GM19239 (cell line): ENCODE data around the gene EGFL7.

Experiments
- DNase-seq: peaks from one replicate; pipeline ENCODE4 v3.0.0; 2011; ENCODE audit warnings: low spot score; ENCODE audit not compliant: insufficient read length
- FAIRE-seq: peaks from 2 replicates; lab custom pipeline; 2011; peaks lifted over from hg19 to GRCh38; lab: Jason Lieb, UNC

Gene EGFL7

GRCh38 chr9:136684799-136685198 is 22.1 kb downstream of the EGFL7 start:
- FAIRE-seq = no peak

DNA sequence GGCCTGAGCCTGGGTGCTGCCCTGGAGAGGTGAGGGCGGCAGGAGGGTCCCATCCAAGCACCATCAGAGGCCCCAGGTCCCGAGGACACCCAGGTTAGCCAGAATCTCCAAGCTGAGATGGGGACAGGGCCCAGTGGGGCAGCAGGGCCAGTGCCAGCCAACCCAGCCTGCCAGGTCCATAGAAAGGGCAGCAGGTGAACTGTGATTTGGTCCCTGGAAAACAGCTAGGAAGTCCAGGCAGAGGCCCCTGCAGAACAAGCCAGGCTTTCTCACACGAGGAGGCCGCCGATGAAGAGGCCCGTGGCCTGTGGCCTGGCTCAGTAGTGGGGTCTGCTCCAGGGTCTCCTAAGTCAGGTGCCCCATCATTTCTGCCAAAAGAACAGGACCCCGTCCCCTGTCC is 22.5 kb downstream of the EGFL7 start:
- DNase-seq (no peak), FAIRE-seq (no peak)

More at GRCh38 chr9:136684799-136685198, 22.1 kb downstream of the EGFL7 start:
- DNase-seq = no peak

GRCh38 chr9:136685790-136686533 is 23.2 kb downstream of the EGFL7 start:
- no peak for DNase-seq
- FAIRE-seq = peak; percentile 75

DNA sequence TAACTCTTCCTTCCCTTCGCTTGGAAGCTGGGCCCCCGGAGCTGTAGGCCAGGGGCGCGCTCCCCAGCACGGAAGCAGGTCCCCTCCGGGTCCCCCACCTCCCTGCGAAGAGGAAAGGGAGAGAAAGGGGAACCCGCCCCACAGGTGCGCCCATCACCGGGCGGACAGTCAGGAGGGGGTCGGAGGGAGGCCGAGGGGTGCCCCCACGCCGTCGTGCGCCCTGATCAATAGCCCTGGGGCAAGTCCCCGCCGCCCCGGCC is 23.7 kb downstream of the EGFL7 start:
- no peak for DNase-seq
- FAIRE-seq = peak; percentile 11

DNA sequence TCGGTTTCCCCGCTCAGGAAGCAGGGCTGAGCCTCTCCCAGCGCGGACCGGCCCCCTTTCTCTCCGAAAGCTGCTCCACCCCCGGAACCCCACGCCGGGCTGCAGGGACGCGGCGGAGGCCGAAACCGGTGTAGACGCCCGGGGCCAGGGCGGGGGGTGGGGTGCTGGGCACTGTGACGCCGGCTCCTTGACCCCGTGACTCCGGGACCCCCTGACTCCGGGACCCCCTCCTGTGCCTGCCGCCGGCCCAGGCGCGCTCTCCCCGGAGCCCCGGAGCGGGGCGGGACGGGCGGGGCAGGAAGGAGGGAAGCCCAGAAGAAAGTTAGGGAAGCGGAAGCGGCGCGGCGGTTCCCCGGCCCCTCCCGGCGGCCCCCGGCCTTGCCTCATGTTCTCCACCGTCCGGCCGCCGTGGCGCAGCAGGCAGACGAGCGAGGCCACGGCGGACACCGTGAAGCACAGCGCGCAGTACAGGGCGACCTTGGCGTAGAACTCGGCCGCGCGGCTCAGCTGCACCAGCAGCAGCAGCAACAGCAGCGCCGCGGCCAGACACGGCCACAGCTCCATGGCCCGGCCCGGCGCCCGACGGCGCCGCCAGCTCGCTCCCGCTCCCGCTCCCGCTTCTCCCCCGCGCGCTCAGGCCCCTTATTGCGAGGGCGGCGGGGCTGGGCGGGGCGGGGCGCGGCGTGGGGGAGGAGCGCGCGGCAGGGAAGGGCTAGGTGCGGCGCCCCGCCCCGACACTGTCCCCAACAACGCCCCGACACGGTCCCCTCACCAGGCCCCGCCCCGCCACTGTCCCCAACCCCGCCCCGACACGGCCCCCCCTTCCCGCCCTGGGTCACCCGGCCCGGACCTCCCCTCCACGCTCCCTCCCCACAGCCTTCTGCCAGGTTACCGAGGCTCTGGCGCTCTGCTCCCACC is 24.3 kb downstream of the EGFL7 start, which contains the start of gene AGPAT2:
Gene AGPAT2, minus strand, starts transcription at position 664 of the 918 bp plus-strand sequence. Its CDS starts 100 bp downstream, at position 564.
- FAIRE-seq = no peak
- peak; percentile 94 for DNase-seq

DNA sequence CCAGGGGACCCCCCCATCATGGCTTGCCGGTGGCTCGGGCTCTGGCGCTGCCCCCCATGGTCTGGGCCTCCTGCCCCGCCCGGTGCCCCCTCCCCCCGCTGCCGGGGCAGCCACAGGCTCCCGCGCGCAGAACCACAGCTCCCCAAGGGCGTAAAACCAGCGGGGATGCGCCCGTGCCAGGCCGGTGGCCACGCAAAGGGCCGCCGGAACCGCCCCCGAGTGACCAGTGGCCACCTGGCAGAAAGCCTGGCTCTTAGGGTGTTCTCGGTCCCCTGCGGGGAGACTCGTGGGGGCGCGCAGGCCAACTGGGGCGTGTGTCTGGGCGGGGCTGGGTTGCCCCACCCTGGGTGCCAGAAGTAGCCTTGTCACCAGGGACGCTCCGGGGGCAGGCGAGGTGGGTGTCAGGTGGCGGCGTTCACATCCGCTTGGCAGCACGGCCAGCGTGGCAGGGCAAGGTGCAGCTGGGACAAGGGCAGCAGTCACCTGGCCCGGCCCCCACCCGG is 25.1 kb downstream of the EGFL7 start:
- FAIRE-seq (no peak), DNase-seq (no peak)

DNA sequence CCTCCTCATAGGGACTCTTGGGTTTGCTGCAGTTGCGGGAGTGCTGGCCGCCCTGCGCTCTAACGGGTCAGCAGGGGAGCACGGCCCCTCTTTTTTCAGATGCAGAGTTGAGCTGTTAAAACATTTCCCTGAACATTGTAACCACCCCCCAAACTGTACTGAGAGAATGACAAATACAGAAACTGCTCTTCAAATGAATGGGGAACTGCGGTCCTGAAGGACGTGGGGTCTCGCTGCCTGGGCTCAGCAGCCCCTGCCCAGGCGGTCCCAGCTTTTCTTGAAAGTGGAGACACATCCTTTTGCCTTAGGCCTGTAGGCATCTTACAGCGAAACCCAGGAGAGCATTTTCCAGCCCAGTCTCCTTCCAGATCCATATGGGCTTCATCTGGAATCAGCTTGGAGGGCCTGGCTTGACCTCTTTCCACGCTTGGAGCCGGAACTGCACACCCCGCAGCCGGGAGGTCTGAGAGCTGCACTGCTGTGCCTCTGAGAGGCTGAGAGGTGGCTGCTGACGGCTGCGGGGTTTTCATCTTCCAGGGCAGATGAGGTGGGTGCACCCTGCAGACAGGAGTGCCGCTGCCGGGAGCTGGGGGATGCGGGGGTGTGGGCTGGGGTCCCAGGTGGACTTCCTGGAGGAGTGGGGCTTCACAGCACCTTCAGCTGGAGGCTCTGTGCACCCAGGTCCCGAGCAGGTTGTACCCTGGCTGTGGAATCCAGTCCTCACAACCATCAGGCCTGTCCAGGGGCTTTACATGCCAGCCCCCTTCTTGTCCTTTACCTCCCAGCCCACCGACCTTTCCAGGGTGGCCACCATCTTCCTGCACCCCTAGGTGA is 25.8 kb downstream of the EGFL7 start:
- FAIRE-seq (peak; percentile 33), DNase-seq (no peak)

DNA sequence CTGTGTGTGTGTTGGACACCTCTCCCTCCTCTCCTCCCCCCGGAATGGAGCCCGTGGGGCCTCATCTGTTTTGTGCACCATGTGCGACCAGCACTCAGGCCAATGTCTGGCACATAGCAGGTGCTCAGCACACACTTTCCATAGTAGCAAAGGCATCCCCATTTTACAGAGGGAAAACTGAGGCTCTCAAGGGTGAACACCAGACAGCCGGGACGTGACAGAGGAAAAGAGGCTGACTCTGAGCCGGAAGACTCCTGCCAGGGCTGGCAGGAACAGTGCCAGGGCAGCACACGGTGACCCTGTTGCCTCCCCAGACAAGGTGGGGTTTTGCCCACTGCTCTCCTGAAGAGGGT is 26.4 kb downstream of the EGFL7 start:
- FAIRE-seq (no peak), DNase-seq (no peak)

DNA sequence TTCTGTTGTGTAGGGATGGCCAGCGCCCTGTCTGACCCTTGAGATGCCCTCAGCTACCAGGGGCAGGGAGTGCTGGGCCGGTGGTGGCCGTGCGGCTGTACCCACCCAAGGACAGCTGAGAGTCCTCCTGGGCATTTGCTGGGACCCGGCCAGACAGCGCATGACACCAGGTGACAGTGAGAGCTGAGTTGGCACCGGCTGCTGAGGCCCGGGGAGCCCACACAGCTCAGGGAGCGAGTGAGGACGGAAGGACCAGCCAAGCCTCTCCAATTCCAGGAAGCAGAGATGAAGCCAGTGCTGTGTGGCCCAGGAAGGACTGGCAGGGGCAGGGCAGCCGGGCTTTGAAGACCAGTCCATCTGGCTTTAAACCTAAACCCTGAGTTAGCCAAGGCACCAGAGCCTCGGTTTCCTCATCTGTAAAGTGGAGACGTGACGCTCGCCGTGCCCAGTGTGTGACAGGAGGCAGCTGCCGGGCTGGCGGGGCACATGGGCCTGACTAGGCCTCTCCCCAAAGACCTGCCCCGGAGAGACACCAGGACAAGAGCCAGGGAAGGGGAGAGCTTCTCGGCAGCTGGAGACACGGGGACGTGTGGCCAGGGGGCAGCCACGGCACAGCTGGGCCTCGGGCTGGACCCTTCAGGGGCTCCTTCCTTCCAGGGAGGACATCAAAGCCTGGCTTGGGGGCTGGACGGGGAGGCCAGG is 27.5 kb downstream of the EGFL7 start:
- no peak for DNase-seq
- FAIRE-seq = no peak

DNA sequence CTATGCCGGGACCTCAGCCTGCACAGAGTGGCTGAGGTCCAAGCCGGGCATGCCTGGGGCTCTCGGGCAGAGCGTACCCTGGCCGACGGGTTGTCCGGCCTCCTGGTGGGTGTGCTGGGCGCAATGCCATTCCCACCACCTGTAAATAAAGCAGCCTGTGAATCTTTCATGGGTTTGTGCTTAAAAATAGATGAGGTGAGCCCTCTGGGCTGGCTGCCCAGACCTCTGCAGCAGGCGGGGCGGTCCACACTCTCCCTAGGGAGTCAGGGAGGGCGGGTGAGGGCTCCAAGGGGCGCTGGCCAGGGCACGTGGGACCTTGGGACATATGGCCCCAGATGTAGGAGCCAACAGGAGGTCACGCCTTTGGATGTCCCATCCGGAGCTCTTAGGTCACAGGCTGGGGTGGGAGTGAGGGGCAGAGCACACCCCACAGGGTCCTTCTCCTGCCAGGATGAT is 28.1 kb downstream of the EGFL7 start:
- FAIRE-seq = no peak

DNA sequence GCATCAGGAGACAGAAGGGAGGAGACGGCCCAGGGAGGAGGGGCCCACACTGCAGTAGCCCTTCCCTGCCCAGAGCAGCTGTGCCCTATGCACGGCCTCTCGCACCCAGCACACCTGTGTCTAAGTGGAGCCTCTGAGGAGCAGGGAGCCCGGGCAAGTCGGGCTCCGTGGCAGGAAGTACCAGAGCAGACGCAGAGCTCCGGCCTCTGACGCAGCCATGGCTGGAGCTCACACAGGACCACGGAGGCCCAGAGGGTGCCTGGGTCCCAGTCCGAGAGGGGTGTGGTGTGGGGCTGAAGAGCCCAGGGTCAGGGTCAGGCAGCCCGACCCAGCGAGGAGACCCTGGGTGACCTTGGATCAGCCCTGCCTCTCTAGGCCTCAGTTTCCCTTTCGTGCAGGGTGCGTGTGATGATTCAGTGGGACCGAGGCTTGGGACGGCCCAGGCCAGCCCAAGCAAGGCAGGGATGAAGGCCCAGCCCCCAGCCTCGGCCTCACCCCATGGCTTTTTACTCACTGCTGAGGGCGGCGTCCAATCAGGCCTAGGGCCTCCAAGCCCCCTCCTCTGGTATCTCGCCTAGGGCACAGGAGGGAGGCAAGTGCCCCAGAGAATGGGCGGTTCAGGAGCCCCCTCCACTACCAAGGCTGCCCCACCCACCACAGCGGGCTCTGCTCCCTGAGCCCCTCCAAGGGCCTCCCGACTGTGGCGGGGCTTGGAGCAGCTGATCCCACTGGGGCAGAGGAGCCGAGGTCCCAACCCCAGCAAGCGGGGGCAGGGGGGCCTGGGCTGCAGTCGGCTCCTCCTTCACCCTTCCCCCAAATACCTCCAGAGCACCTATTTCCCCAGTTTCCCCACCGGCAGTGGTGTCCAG is 28.8 kb downstream of the EGFL7 start:
- DNase-seq (no peak), FAIRE-seq (no peak)

More for the DNA sequence above, 28.1 kb downstream of the EGFL7 start:
- DNase-seq = no peak

- DNase-seq (no peak), FAIRE-seq (no peak)
Observed at GRCh38 chr9:136692185-136693134, 29.7 kb downstream of the EGFL7 start.

DNA sequence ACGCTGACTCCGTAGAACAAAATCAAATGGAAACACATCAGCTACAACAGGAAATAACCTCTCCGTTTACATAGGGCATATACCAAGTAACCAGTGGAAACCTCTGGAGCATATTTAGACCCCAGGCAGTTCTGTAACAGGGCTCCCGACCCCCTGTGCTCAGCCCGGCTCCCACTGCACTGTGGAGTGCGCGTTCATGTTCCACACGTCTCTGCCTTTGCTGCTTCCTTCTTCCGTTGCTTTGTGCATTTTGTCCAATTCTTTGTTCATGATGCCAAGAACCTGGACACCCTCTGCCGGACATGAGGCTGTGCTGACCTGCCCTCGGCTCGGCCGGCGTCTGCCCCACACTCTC is 30.4 kb downstream of the EGFL7 start:
- DNase-seq = no peak
- FAIRE-seq = no peak

- DNase-seq (no peak), FAIRE-seq (no peak)
Observed at GRCh38 chr9:136693490-136694162, 30.9 kb downstream of the EGFL7 start.

DNA sequence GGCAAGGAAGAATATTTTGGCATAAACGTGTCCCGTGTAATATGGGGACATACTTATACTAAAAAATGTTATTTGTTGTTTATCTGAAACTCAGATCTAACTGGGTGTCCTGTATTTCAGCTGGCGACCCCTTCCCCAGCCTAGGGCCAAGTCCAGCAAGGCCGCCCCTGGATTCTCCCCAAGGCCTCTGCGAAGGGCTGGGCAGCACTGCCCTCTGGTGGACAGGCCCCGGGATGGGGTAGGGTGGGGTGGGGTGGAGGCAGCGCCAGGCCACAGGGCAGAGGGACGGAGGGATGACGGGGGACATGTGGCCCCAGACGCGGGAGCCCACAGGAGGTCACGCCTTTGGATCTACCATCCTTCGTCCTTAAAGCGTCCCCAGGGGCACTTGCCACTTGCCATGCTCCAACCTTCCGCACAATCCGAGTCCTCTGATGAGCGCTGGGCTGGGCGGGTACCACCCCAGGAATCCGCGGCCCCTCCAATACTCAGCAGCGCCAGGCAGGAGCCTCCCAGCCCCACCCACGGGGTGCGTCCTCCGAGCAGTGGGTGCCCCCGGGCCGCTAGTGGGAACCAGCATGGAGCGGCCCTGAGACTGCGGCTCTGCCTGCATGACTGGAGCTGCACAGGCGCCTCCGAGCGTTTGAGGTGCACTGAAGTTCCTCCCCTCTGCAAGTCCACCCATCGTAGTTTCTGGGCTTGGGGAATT is 31.6 kb downstream of the EGFL7 start:
- FAIRE-seq (no peak), DNase-seq (no peak)

- DNase-seq (no peak), FAIRE-seq (no peak)
Observed at GRCh38 chr9:136694872-136695247, 32.1 kb downstream of the EGFL7 start.

DNA sequence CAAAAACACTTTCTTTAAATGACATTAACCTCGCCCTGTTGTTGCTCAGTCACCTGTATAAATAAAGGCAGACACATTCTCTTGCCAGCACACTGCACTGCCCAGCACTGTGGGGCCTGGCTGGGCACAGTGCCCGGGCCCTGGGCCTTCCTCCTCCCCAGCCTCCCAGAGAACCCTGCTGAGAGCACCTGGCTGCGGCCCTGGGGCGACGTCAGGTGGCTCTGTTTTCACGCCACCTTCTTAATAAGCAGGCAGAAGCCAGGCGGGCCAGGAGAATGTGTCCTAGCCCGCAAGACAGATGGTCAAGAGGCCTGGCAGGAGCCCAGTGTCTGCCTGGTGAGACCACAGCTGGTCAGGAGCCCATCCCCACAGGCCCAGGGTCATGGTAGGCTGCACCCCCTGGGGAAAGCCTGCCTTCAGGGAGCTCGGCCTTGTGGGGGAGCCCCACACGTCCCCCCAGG is 32.7 kb downstream of the EGFL7 start:
- FAIRE-seq = no peak
- no peak for DNase-seq
